ENCODE measurements around the gene CRABP2. TPM values are rescaled to one million over a fixed set of nuclear protein-coding genes. Genes with fewer than 3 reads are reported as not detected.

Gene CRABP2
- total RNA-seq, 2 donors from 2014 or later: 1.6 to 2.3 TPM

GRCh38 chr1:156689035-156689952 lies 16.1 kb downstream of the CRABP2 start:
- Mint-ChIP-seq H3K36me3 (no peaks in the 10 kb centered on the region), H3K9me3 (no peaks in the 10 kb centered on the region), H3K27ac (no peak overlapping the region)
- peak; percentile 80 to 95 for ATAC-seq
- DNase-seq (ENCODE audit: low spot score in 2 of 2): peak; percentile 70 to 77

GRCh38 chr1:156684227-156684782 lies 21.1 kb downstream of the CRABP2 start:
- H3K36me3 Mint-ChIP-seq: no peaks in the 10 kb centered on the region
- DNase-seq (ENCODE audit: low spot score in 2 of 2): no peak
- H3K27ac Mint-ChIP-seq: peak overlapping the region in 1 of 2 donors; percentile 82
- no peaks in the 10 kb centered on the region for H3K9me3 Mint-ChIP-seq
- peak; percentile 83 to 92 for ATAC-seq

GRCh38 chr1:156682166-156682890 lies 23.1 kb downstream of the CRABP2 start:
- Mint-ChIP-seq H3K36me3 (no peaks in the 10 kb centered on the region), H3K27ac (no peak overlapping the region), H3K9me3 (no peaks in the 10 kb centered on the region)
- DNase-seq (ENCODE audit: low spot score in 2 of 2): no peak
- ATAC-seq: no peak

GRCh38 chr1:156681196-156681960 lies 24.0 kb downstream of the CRABP2 start:
- Mint-ChIP-seq H3K9me3 (no peaks in the 10 kb centered on the region), H3K36me3 (no peaks in the 10 kb centered on the region), H3K27ac (peak overlapping the region in 1 of 2 donors; percentile 14)
- ATAC-seq (no peak), DNase-seq (ENCODE audit: low spot score in 2 of 2) (no peak)

GRCh38 chr1:156680056-156680455 lies 25.3 kb downstream of the CRABP2 start:
- no peak overlapping the region for H3K27ac Mint-ChIP-seq
- no peaks in the 10 kb centered on the region for H3K9me3 Mint-ChIP-seq
- DNase-seq (ENCODE audit: low spot score in 2 of 2) (no peak), ATAC-seq (no peak)
- H3K36me3 Mint-ChIP-seq: no peaks in the 10 kb centered on the region

- Mint-ChIP-seq H3K9me3 (no peaks in the 10 kb centered on the region), H3K36me3 (no peaks in the 10 kb centered on the region), H3K27ac (no peak overlapping the region)
- DNase-seq (ENCODE audit: low spot score in 2 of 2) (no peak), ATAC-seq (peak; percentile 50 to 52)
These were observed 27.5 kb downstream of the CRABP2 start for GRCh38 chr1:156677616-156678596.

- H3K27ac Mint-ChIP-seq: no peak within 1 kb of the TSS
- ATAC-seq: no peak
- no peaks in the 10 kb centered on the region for H3K36me3 Mint-ChIP-seq
- H3K9me3 Mint-ChIP-seq: no peaks in the 10 kb centered on the region
- no peak for DNase-seq (ENCODE audit: low spot score in 2 of 2)
These were observed 28.4 kb downstream of the CRABP2 start, which contains the start of gene NES for GRCh38 chr1:156676820-156677615. Gene NES (minus strand): TSS chr1:156677407. CDS start chr1:156677264, 143 bp downstream.

- no peaks in the 10 kb centered on the region for H3K9me3 Mint-ChIP-seq
- no peak for DNase-seq (ENCODE audit: low spot score in 2 of 2)
- peak in 1 of 2 donors; percentile 9 for ATAC-seq
- no peaks in the 10 kb centered on the region for H3K36me3 Mint-ChIP-seq
- no peak overlapping the region for H3K27ac Mint-ChIP-seq
These were observed 29.1 kb downstream of the CRABP2 start for GRCh38 chr1:156676114-156676819.

GRCh38 chr1:156675210-156676113 lies 29.9 kb downstream of the CRABP2 start:
- no peak overlapping the region for H3K27ac Mint-ChIP-seq
- ATAC-seq (no peak), DNase-seq (ENCODE audit: low spot score in 2 of 2) (no peak)
- no peaks in the 10 kb centered on the region for H3K36me3 Mint-ChIP-seq
- no peaks in the 10 kb centered on the region for H3K9me3 Mint-ChIP-seq

- H3K27ac Mint-ChIP-seq: no peak overlapping the region
- H3K36me3 Mint-ChIP-seq: no peaks in the 10 kb centered on the region
- ATAC-seq (no peak), DNase-seq (ENCODE audit: low spot score in 2 of 2) (no peak)
- no peaks in the 10 kb centered on the region for H3K9me3 Mint-ChIP-seq
These were observed 31.8 kb downstream of the CRABP2 start for GRCh38 chr1:156673387-156674121.

GRCh38 chr1:156671804-156672203 lies 33.6 kb downstream of the CRABP2 start:
- Mint-ChIP-seq H3K9me3 (no peaks in the 10 kb centered on the region), H3K27ac (peak overlapping the region in 1 of 2 donors; percentile 2)

GRCh38 chr1:156670791-156671190 lies 34.6 kb downstream of the CRABP2 start:
- DNase-seq (ENCODE audit: low spot score in 2 of 2): no peak
- no peak for ATAC-seq
- Mint-ChIP-seq H3K9me3 (no peaks in the 10 kb centered on the region), H3K36me3 (no peaks in the 10 kb centered on the region), H3K27ac (peak overlapping the region in 1 of 2 donors; percentile 10)

More at GRCh38 chr1:156671804-156672203, 33.6 kb downstream of the CRABP2 start:
- no peak for DNase-seq (ENCODE audit: low spot score in 2 of 2)
- ATAC-seq: no peak
- no peaks in the 10 kb centered on the region for H3K36me3 Mint-ChIP-seq

- H3K36me3 Mint-ChIP-seq: no peaks in the 10 kb centered on the region
- no peak for DNase-seq (ENCODE audit: low spot score in 2 of 2)
- ATAC-seq: no peak
- H3K27ac Mint-ChIP-seq: no peak overlapping the region
- H3K9me3 Mint-ChIP-seq: no peaks in the 10 kb centered on the region
These were observed 35.0 kb downstream of the CRABP2 start for GRCh38 chr1:156670359-156670758.

Measured in activated naive CD4-positive, alpha-beta T cell treated with anti-CD3 and anti-CD28 coated beads, Interleukin-2, amount 50 U/mL, for 72 hours (primary cell).